Measurements from ENCODE around the gene QRFPR. TPM values are rescaled to one million over a fixed set of nuclear protein-coding genes. Genes with fewer than 3 reads are reported as not detected.
"Not testable (repeated sequence)": the region's sequence is repeated elsewhere in the genome, so short reads cannot be mapped to it uniquely, and the experiment has no call there.

The QRFPR gene
- total RNA-seq: not detected

GRCh38 chr4:121380776-121381462 lies at the start of gene QRFPR:
QRFPR (minus strand) TSS chr4:121381018; CDS start chr4:121380647, 371 bp downstream.
- intact Hi-C loops (cut with DNase I): no loop called here
- ATAC-seq: no peak

GRCh38 chr4:121428721-121429120 lies 47.9 kb upstream of the QRFPR start:
- intact Hi-C loops (cut with DNase I): no loop called here
- DNase-seq (ENCODE audit: low spot score) (no peak), ATAC-seq (no peak)

More at GRCh38 chr4:121380776-121381462, at the start of gene QRFPR:
- no peak for DNase-seq (ENCODE audit: low spot score)

GRCh38 chr4:121421594-121421993 lies 40.8 kb upstream of the QRFPR start:
- no peak for ATAC-seq
- DNase-seq (ENCODE audit: low spot score): no peak
- intact Hi-C loops (cut with DNase I): no loop called here

GRCh38 chr4:121411151-121411744 lies 30.4 kb upstream of the QRFPR start:
- no peak for DNase-seq (ENCODE audit: low spot score)
- intact Hi-C loops (cut with DNase I): no loop called here
- no peak for ATAC-seq

GRCh38 chr4:121408567-121408966 lies 27.7 kb upstream of the QRFPR start:
- DNase-seq (ENCODE audit: low spot score); ATAC-seq; intact Hi-C loops (cut with DNase I): not testable (repeated sequence)

- ATAC-seq (no peak), DNase-seq (ENCODE audit: low spot score) (no peak)
- intact Hi-C loops (cut with DNase I): no loop called here
These were observed 19.8 kb upstream of the QRFPR start for GRCh38 chr4:121400632-121401031.

- ATAC-seq (no peak), DNase-seq (ENCODE audit: low spot score) (no peak)
- intact Hi-C loops (cut with DNase I): no loop called here
These were observed 17.3 kb upstream of the QRFPR start for GRCh38 chr4:121397941-121398601.

- DNase-seq (ENCODE audit: low spot score): no peak
- intact Hi-C loops (cut with DNase I): no loop called here
- no peak for ATAC-seq
These were observed 16.6 kb upstream of the QRFPR start for GRCh38 chr4:121397434-121397833.

- no peak for DNase-seq (ENCODE audit: low spot score)
- intact Hi-C loops (cut with DNase I): no loop called here
- no peak for ATAC-seq
These were observed 11.7 kb upstream of the QRFPR start for GRCh38 chr4:121392426-121393086.

- intact Hi-C loops (cut with DNase I): no loop called here
- no peak for DNase-seq (ENCODE audit: low spot score)
- ATAC-seq: no peak
These were observed 9.5 kb upstream of the QRFPR start for GRCh38 chr4:121390335-121390734.

GRCh38 chr4:121379276-121379675 lies 1.5 kb downstream of the QRFPR start:
- ATAC-seq (no peak), DNase-seq (ENCODE audit: low spot score) (no peak)
- intact Hi-C loops (cut with DNase I): loop anchor here (10.0 kb wide), 2 partner anchors 276 to 346 kb away; no protein-coding TSS in a partner anchor

- intact Hi-C loops (cut with DNase I): loop anchor here (10.0 kb wide), 2 partner anchors 278 to 348 kb away; no protein-coding TSS in a partner anchor
- no peak for ATAC-seq
- no peak for DNase-seq (ENCODE audit: low spot score)
These were observed 3.7 kb downstream of the QRFPR start for GRCh38 chr4:121377076-121377475.

- ATAC-seq: no peak
These were observed 4.3 kb downstream of the QRFPR start for GRCh38 chr4:121376556-121376955.

GRCh38 chr4:121376097-121376496 lies 4.7 kb downstream of the QRFPR start:
- intact Hi-C loops (cut with DNase I): loop anchor here (10.0 kb wide), 2 partner anchors 279 to 349 kb away; no protein-coding TSS in a partner anchor
- ATAC-seq: no peak

More at GRCh38 chr4:121376556-121376955, 4.3 kb downstream of the QRFPR start:
- intact Hi-C loops (cut with DNase I): loop anchor here (10.0 kb wide), 2 partner anchors 278 to 348 kb away; no protein-coding TSS in a partner anchor
- no peak for DNase-seq (ENCODE audit: low spot score)

GRCh38 chr4:121375262-121375661 lies 5.6 kb downstream of the QRFPR start:
- ATAC-seq: no peak
- intact Hi-C loops (cut with DNase I): loop anchor here (10.0 kb wide), 2 partner anchors 280 to 350 kb away; no protein-coding TSS in a partner anchor
- no peak for DNase-seq (ENCODE audit: low spot score)

More at GRCh38 chr4:121376097-121376496, 4.7 kb downstream of the QRFPR start:
- DNase-seq (ENCODE audit: low spot score): no peak

- DNase-seq (ENCODE audit: low spot score) (no peak), ATAC-seq (no peak)
- intact Hi-C loops (cut with DNase I): loop anchor here (10.0 kb wide), 2 partner anchors 281 to 351 kb away; no protein-coding TSS in a partner anchor
These were observed 7.0 kb downstream of the QRFPR start for GRCh38 chr4:121373841-121374240.

GRCh38 chr4:121370729-121371325 lies 10.0 kb downstream of the QRFPR start:
- intact Hi-C loops (cut with DNase I): loop anchor here (10.0 kb wide), 2 partner anchors 284 to 354 kb away; no protein-coding TSS in a partner anchor
- ATAC-seq: peak; percentile 62
- peak; percentile 72 for DNase-seq (ENCODE audit: low spot score)

- DNase-seq (ENCODE audit: low spot score) (no peak), ATAC-seq (no peak)
- intact Hi-C loops (cut with DNase I): no loop called here
These were observed 20.3 kb downstream of the QRFPR start for GRCh38 chr4:121360495-121360894.

- DNase-seq (ENCODE audit: low spot score) (no peak), ATAC-seq (no peak)
- intact Hi-C loops (cut with DNase I): no loop called here
These were observed 22.3 kb downstream of the QRFPR start for GRCh38 chr4:121358473-121358872.
